Suppressor macrophage treated with lipopolysaccharide for 4 hours (primary cell): ENCODE results near the gene FOXC2.

Experiments used
- DNase-seq: peaks from one replicate; pipeline ENCODE4 v3.0.0-alpha.2; 2020

The FOXC2 gene

GRCh38 chr16:86566601-86566965 lies at the start of gene FOXC2:
Gene FOXC2 (plus strand): TSS chr16:86566829. CDS start chr16:86567336, 507 bp downstream.
- peak; percentile 49 for DNase-seq

GRCh38 chr16:86517033-86517432 lies 49.6 kb upstream of the FOXC2 start:
- no peak for DNase-seq

GRCh38 chr16:86517652-86518258 lies 48.9 kb upstream of the FOXC2 start:
- DNase-seq: peak; percentile 65

GRCh38 chr16:86519007-86519648 lies 47.5 kb upstream of the FOXC2 start:
- DNase-seq: no peak

- DNase-seq: peak; percentile 68
Measured at GRCh38 chr16:86519649-86520316, 46.8 kb upstream of the FOXC2 start.

GRCh38 chr16:86520317-86521210 lies 46.1 kb upstream of the FOXC2 start:
- DNase-seq: no peak

- DNase-seq: no peak
Measured at GRCh38 chr16:86521236-86522197, 45.1 kb upstream of the FOXC2 start.

- DNase-seq: no peak
Measured at GRCh38 chr16:86522634-86523033, 44.0 kb upstream of the FOXC2 start.

- no peak for DNase-seq
Measured at GRCh38 chr16:86523166-86523740, 43.4 kb upstream of the FOXC2 start.

GRCh38 chr16:86524029-86524428 lies 42.6 kb upstream of the FOXC2 start:
- no peak for DNase-seq

GRCh38 chr16:86525696-86526095 lies 40.9 kb upstream of the FOXC2 start:
- no peak for DNase-seq

GRCh38 chr16:86527366-86527765 lies 39.3 kb upstream of the FOXC2 start:
- DNase-seq: no peak

GRCh38 chr16:86528061-86528929 lies 38.3 kb upstream of the FOXC2 start:
- DNase-seq: no peak

- no peak for DNase-seq
Measured at GRCh38 chr16:86529160-86529559, 37.5 kb upstream of the FOXC2 start.

GRCh38 chr16:86530251-86531190 lies 36.1 kb upstream of the FOXC2 start:
- DNase-seq: no peak

GRCh38 chr16:86531191-86531545 lies 35.5 kb upstream of the FOXC2 start:
- no peak for DNase-seq

GRCh38 chr16:86531641-86532525 lies 34.7 kb upstream of the FOXC2 start:
- DNase-seq: no peak

- no peak for DNase-seq
Measured at GRCh38 chr16:86532526-86532815, 34.2 kb upstream of the FOXC2 start.

- no peak for DNase-seq
Measured at GRCh38 chr16:86533076-86533475, 33.6 kb upstream of the FOXC2 start.
